Smooth muscle cell (in vitro differentiated cells): Measurements from ENCODE around the gene BCAS1. TPM values are rescaled to one million over a fixed set of nuclear protein-coding genes. Genes with fewer than 3 reads are reported as not detected.

Source experiments
- DNase-seq: peaks from one replicate; lab custom pipeline; 2025; ENCODE audit not compliant: unreplicated experiment; lab: John Stamatoyannopoulos, UW
- H2AFZ ChIP-seq: fragments of 200-600 bp; sonication (generic); 2 replicates; pipeline ENCODE4 v1.6.0; 2016; ENCODE audit warnings: antibody characterized with exemption, low read depth, mild to moderate bottlenecking
- H3F3A ChIP-seq: fragments of 200-600 bp; sonication (generic); 2 replicates; pipeline ENCODE4 v1.6.0; 2017; ENCODE audit warnings: antibody characterized with exemption, low read depth
- H3K27ac ChIP-seq: fragments of 200-600 bp; sonication (generic); 2 replicates; pipeline ENCODE4 v1.5.1; 2016; ENCODE audit warnings: low read depth, mild to moderate bottlenecking
- H3K27me3 ChIP-seq: fragments of 200-600 bp; sonication (generic); 2 replicates; pipeline ENCODE4 v1.6.1; 2016; ENCODE audit warnings: low read depth, mild to moderate bottlenecking
- H3K36me3 ChIP-seq: fragments of 200-600 bp; sonication (generic); 2 replicates; pipeline ENCODE4 v1.5.1; 2016; ENCODE audit warnings: low read depth
- H3K4me1 ChIP-seq: fragments of 200-600 bp; sonication (generic); 2 replicates; pipeline ENCODE4 v1.5.1; 2016; ENCODE audit warnings: low read depth
- H3K4me2 ChIP-seq: fragments of 200-600 bp; sonication (generic); 2 replicates; pipeline ENCODE4 v1.6.0; 2016; ENCODE audit warnings: mild to moderate bottlenecking
- H3K4me3 ChIP-seq: fragments of 200-600 bp; sonication (generic); 2 replicates; pipeline ENCODE4 v1.5.1; 2016; ENCODE audit warnings: mild to moderate bottlenecking
- H3K79me2 ChIP-seq: fragments of 200-600 bp; sonication (generic); 2 replicates; pipeline ENCODE4 v1.6.0; 2016; ENCODE audit warnings: low read depth, mild to moderate bottlenecking
- H3K9ac ChIP-seq: fragments of 200-600 bp; sonication (generic); 2 replicates; pipeline ENCODE4 v1.6.0; 2016; ENCODE audit warnings: low read depth
- H3K9me3 ChIP-seq: fragments of 200-600 bp; sonication (generic); replicated peaks from 2 replicates; pipeline ENCODE4 v1.5.1; 2016; ENCODE audit warnings: low read depth
- H4K20me1 ChIP-seq: fragments of 200-600 bp; sonication (generic); 2 replicates; pipeline ENCODE4 v1.6.0; 2016; ENCODE audit warnings: low read depth
- CTCF ChIP-seq: fragments of 200-600 bp; sonication (generic); IDR thresholded peaks from 2 replicates; pipeline ENCODE4 v1.5.1; 2017; ENCODE audit warnings: borderline replicate concordance, mild to moderate bottlenecking, antibody characterized with exemption; ENCODE audit not compliant: insufficient read depth, poor library complexity, severe bottlenecking
- WGBS: methylation state at CpG from one replicate; pipeline ENCODE4 v1.1.7; 2016; ENCODE audit warnings: low lambda C conversion rate; 5-methylcytosine and 5-hydroxymethylcytosine counted together
- polyA plus RNA-seq: library from polyadenylated mRNA; unstranded; fragments of >200 nt; fragmentation: Nextera tagmentation; extraction: Ambion mirVana; gene quantifications from 2 replicates; pipeline ENCODE4 v1.2.1, GENCODE V29; 2016
- total RNA-seq: library from RNA; depleted of rRNA; stranded (reverse); fragments of >200 nt; gene quantifications from 2 replicates; pipeline ENCODE4 v1.2.3, GENCODE V29; 2014

The BCAS1 gene
- total and polyA plus RNA-seq, 2 experiments from 2014 or later, result 0.09 to 0.15 TPM

- H3K9me3 ChIP-seq, result no peaks in the 10 kb centered on the region
- no peak for DNase-seq
- H3K4me3 ChIP-seq, result no peak overlapping the region
- H3K27ac ChIP-seq, result no peak overlapping the region
- H3K9ac ChIP-seq, result no peak overlapping the region
- no peaks in the 10 kb centered on the region for H3K27me3 ChIP-seq
- no peak overlapping the region for H2AFZ ChIP-seq
- TF ChIP-seq CTCF, result no peak
- no peaks in the 10 kb centered on the region for H3K4me1 ChIP-seq
- no peaks in the 10 kb centered on the region for H3K36me3 ChIP-seq
- H4K20me1 ChIP-seq, result no peaks in the 10 kb centered on the region
- 93% methylated on average over 4 of the region's 4 CpGs for WGBS
- H3K79me2 ChIP-seq, result no peaks in the 10 kb centered on the region
- H3K4me2 ChIP-seq, result no peak overlapping the region
- H3F3A ChIP-seq, result no peaks in the 10 kb centered on the region
Observed at GRCh38 chr20:54019127-54019526, 51.3 kb downstream of the BCAS1 start.

GRCh38 chr20:54017846-54018245 is 52.5 kb downstream of the BCAS1 start:
- H2AFZ ChIP-seq, result no peak overlapping the region
- no peaks in the 10 kb centered on the region for H3F3A ChIP-seq
- H3K27ac ChIP-seq, result no peak overlapping the region
- no peak for DNase-seq
- H3K4me1 ChIP-seq, result no peaks in the 10 kb centered on the region
- H4K20me1 ChIP-seq, result no peaks in the 10 kb centered on the region
- no peak overlapping the region for H3K9ac ChIP-seq
- TF ChIP-seq CTCF, result no peak
- no peak overlapping the region for H3K4me2 ChIP-seq
- no peaks in the 10 kb centered on the region for H3K79me2 ChIP-seq
- WGBS, result 94% methylated on average over 4 of the region's 4 CpGs
- H3K36me3 ChIP-seq, result no peaks in the 10 kb centered on the region
- no peaks in the 10 kb centered on the region for H3K27me3 ChIP-seq
- H3K9me3 ChIP-seq, result no peaks in the 10 kb centered on the region
- H3K4me3 ChIP-seq, result no peak overlapping the region

- 81% methylated on average over 1 of the region's 1 CpG for WGBS
- H3K27me3 ChIP-seq, result no peaks in the 10 kb centered on the region
Observed at GRCh38 chr20:54015496-54015895, 54.9 kb downstream of the BCAS1 start.

More at GRCh38 chr20:54015496-54015895, 54.9 kb downstream of the BCAS1 start:
- Histone ChIP-seq H3K27ac (no peak overlapping the region), H3K9me3 (no peaks in the 10 kb centered on the region), H3F3A (no peaks in the 10 kb centered on the region), H2AFZ (no peak overlapping the region), H3K9ac (no peak overlapping the region), H3K36me3 (no peaks in the 10 kb centered on the region), H3K4me1 (no peaks in the 10 kb centered on the region), H3K4me3 (no peak overlapping the region), H3K4me2 (no peak overlapping the region), H3K79me2 (no peaks in the 10 kb centered on the region), H4K20me1 (no peaks in the 10 kb centered on the region)
- TF ChIP-seq CTCF, result no peak
- no peak for DNase-seq
